ENCODE measurements around the gene EMC7. TPM values are rescaled to one million over a fixed set of nuclear protein-coding genes. Genes with fewer than 3 reads are reported as not detected.
"Not testable (repeated sequence)": the region's sequence is repeated elsewhere in the genome, so short reads cannot be mapped to it uniquely, and the experiment has no call there.

EMC7 gene
- total RNA-seq, 6 experiments from 2014 or later, result 159 to 204 (median 171) TPM

GRCh38 chr15:34056911-34057310 lies 44.8 kb downstream of the EMC7 start:
- peaks cover 6% of the 10 kb centered on the region for H3K9me3 Mint-ChIP-seq
- no peaks in the 10 kb centered on the region; the same call in 1 of the 2 replicates for H3K27me3 Mint-ChIP-seq (ENCODE audit: insufficient read depth)
- no peak for TF ChIP-seq CTCF (IDR thresholded peaks at IDR 0.05)
- peak overlapping the region; percentile 83 for H3K27ac Mint-ChIP-seq
- H3K4me3 Mint-ChIP-seq, result peak overlapping the region; percentile 72; the same call in 1 of the 2 replicates
- peaks cover 29% of the 10 kb centered on the region for H3K4me1 Mint-ChIP-seq (ENCODE audit: low read depth)
- DNase-seq, result no peak
- H3K36me3 Mint-ChIP-seq (ENCODE audit: low read depth), result peaks cover 9% of the 10 kb centered on the region; the same call in 1 of the 2 replicates

- H3K27ac Mint-ChIP-seq, result peak overlapping the region; percentile 83
- no peak for TF ChIP-seq CTCF (IDR thresholded peaks at IDR 0.05)
- H3K4me1 Mint-ChIP-seq (ENCODE audit: low read depth), result peaks cover 29% of the 10 kb centered on the region
- DNase-seq, result peak; percentile 69
- H3K27me3 Mint-ChIP-seq (ENCODE audit: insufficient read depth), result peaks cover 3% of the 10 kb centered on the region
- peak overlapping the region; percentile 72 for H3K4me3 Mint-ChIP-seq
- H3K36me3 Mint-ChIP-seq (ENCODE audit: low read depth), result peaks cover 17% of the 10 kb centered on the region
- peaks cover 15% of the 10 kb centered on the region for H3K9me3 Mint-ChIP-seq
These were observed 45.6 kb downstream of the EMC7 start for GRCh38 chr15:34055868-34056595.

GRCh38 chr15:34054081-34054707 lies 47.5 kb downstream of the EMC7 start:
- TF ChIP-seq CTCF (IDR thresholded peaks at IDR 0.05), result no peak
- H3K36me3 Mint-ChIP-seq (ENCODE audit: low read depth), result peaks cover 31% of the 10 kb centered on the region
- no peak overlapping the region for H3K4me3 Mint-ChIP-seq
- no peak overlapping the region for H3K27ac Mint-ChIP-seq
- no peak for DNase-seq
- peaks cover 4% of the 10 kb centered on the region for H3K27me3 Mint-ChIP-seq (ENCODE audit: insufficient read depth)
- peaks cover 28% of the 10 kb centered on the region for H3K4me1 Mint-ChIP-seq (ENCODE audit: low read depth)
- H3K9me3 Mint-ChIP-seq, result peaks cover 30% of the 10 kb centered on the region

- Mint-ChIP-seq H3K36me3 (ENCODE audit: low read depth) (peaks cover 33% of the 10 kb centered on the region), H3K9me3 (peaks cover 32% of the 10 kb centered on the region), H3K4me1 (ENCODE audit: low read depth) (peaks cover 23% of the 10 kb centered on the region)
- not testable (repeated sequence) for H3K4me3 Mint-ChIP-seq; DNase-seq; H3K27ac Mint-ChIP-seq; H3K27me3 Mint-ChIP-seq (ENCODE audit: insufficient read depth)
These were observed 51.3 kb downstream of the EMC7 start for GRCh38 chr15:34050385-34050784.

- peak overlapping the region; percentile 1; the same call in 1 of the 2 replicates for H3K4me3 Mint-ChIP-seq
- H3K36me3 Mint-ChIP-seq (ENCODE audit: low read depth), result peaks cover 33% of the 10 kb centered on the region
- H3K4me1 Mint-ChIP-seq (ENCODE audit: low read depth), result peaks cover 26% of the 10 kb centered on the region
- peak; percentile 78 for DNase-seq
- peaks cover 4% of the 10 kb centered on the region; the same call in 1 of the 2 replicates for H3K27me3 Mint-ChIP-seq (ENCODE audit: insufficient read depth)
- peaks cover 32% of the 10 kb centered on the region for H3K9me3 Mint-ChIP-seq
- TF ChIP-seq CTCF (IDR thresholded peaks at IDR 0.05), result no peak
- 0 out of 2 replicates have a peak overlapping the region, but pooled peaks have one; percentile 0 for H3K27ac Mint-ChIP-seq
These were observed 52.5 kb downstream of the EMC7 start for GRCh38 chr15:34049112-34049511.

Data from HFFc6 (cell line).